Neural crest cell (in vitro differentiated cells): ENCODE measurements around the gene ARHGAP6. TPM values are rescaled to one million over a fixed set of nuclear protein-coding genes. Genes with fewer than 3 reads are reported as not detected.

Source experiments
- DNase-seq: peaks from one replicate; pipeline ENCODE4 v3.0.0; 2021; ENCODE audit warnings: low read depth, mixed read lengths, low spot score
- H3K27ac Mint-ChIP-seq: one replicate; pipeline ENCODE4 v1.8.0; 2021; ENCODE audit warnings: mild to moderate bottlenecking, mixed read lengths; ENCODE audit not compliant: unreplicated experiment
- H3K27me3 Mint-ChIP-seq: 2 replicates; pipeline ENCODE4 v1.8.0; 2021; ENCODE audit warnings: low read depth, mild to moderate bottlenecking, mixed read lengths
- H3K36me3 Mint-ChIP-seq: 2 replicates; pipeline ENCODE4 v1.8.0; 2021; ENCODE audit warnings: low read depth, mild to moderate bottlenecking, mixed read lengths
- H3K4me1 Mint-ChIP-seq: 2 replicates; pipeline ENCODE4 v1.8.0; 2021; ENCODE audit warnings: mixed read lengths
- H3K4me3 Mint-ChIP-seq: one replicate; pipeline ENCODE4 v1.8.0; 2021; ENCODE audit warnings: mild to moderate bottlenecking, mixed read lengths
- H3K9me3 Mint-ChIP-seq: 2 replicates; pipeline ENCODE4 v1.8.0; 2021; ENCODE audit warnings: mixed read lengths
- total RNA-seq: library from RNA; stranded (reverse); gene quantifications from 2 replicates; pipeline ENCODE4 v1.2.1, GENCODE V29; 2021
- TF ChIP-seq, protein P1 (sequence below): fragments of 200-600 bp; sonication (generic); conservative IDR thresholded peaks from 2 replicates; pipeline ENCODE4 v1.5.0; 2021; ENCODE audit warnings: antibody characterized with exemption, mild to moderate bottlenecking

Gene ARHGAP6
- total RNA-seq, 1 donor from 2014 or later = 2.7 TPM

DNA sequence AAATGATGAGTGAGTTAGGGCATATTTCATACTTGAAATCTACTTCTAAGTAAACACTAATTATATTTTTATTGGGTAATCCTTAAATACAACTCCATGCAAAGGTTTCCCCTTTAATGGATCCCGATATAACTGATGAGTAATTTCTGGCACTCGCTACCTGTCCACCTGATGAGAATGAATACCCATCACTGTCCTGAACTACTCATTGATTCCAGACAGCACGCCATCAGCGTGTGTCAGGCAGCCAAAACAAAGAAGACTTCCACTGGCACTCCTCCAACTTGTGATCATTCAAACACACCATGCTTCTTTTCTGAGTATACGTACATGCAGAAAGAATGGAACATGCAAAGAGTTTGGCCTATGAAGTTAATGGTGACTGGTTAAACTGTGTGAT, 485.1 kb downstream of the ARHGAP6 start:
- Mint-ChIP-seq H3K9me3 (peaks cover 3% of the 10 kb centered on the region), H3K27me3 (no peaks in the 10 kb centered on the region), H3K36me3 (no peaks in the 10 kb centered on the region), H3K27ac (no peak overlapping the region), H3K4me3 (no peak overlapping the region), H3K4me1 (no peaks in the 10 kb centered on the region)
- TF ChIP-seq, protein P1, sequence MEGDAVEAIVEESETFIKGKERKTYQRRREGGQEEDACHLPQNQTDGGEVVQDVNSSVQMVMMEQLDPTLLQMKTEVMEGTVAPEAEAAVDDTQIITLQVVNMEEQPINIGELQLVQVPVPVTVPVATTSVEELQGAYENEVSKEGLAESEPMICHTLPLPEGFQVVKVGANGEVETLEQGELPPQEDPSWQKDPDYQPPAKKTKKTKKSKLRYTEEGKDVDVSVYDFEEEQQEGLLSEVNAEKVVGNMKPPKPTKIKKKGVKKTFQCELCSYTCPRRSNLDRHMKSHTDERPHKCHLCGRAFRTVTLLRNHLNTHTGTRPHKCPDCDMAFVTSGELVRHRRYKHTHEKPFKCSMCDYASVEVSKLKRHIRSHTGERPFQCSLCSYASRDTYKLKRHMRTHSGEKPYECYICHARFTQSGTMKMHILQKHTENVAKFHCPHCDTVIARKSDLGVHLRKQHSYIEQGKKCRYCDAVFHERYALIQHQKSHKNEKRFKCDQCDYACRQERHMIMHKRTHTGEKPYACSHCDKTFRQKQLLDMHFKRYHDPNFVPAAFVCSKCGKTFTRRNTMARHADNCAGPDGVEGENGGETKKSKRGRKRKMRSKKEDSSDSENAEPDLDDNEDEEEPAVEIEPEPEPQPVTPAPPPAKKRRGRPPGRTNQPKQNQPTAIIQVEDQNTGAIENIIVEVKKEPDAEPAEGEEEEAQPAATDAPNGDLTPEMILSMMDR = no peak
- no peak for DNase-seq

DNA sequence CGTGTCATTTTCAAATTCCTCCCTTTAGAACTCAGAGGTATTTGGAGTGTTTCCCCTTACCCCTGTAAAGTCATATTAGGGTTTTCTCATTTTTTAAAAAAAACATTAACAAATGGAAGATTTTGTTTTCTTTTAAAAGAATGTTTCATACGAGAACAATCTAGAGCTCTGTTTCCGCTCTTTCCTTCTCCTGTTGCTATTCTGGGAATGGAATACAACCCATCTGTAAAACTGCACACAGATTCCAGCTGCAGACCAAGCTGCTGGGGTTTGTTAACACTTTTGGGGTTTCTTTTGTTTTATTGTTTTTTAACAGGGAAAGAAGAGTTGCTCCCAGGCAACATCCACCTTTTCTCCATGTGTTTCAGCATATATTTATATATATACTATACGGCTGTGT, 493.3 kb downstream of the ARHGAP6 start:
- no peak for DNase-seq
- Mint-ChIP-seq H3K4me3 (no peak overlapping the region), H3K27ac (no peak overlapping the region), H3K27me3 (no peaks in the 10 kb centered on the region), H3K4me1 (no peaks in the 10 kb centered on the region), H3K9me3 (peaks cover 8% of the 10 kb centered on the region), H3K36me3 (peaks cover 9% of the 10 kb centered on the region)
- TF ChIP-seq, protein P1 = no peak

DNA sequence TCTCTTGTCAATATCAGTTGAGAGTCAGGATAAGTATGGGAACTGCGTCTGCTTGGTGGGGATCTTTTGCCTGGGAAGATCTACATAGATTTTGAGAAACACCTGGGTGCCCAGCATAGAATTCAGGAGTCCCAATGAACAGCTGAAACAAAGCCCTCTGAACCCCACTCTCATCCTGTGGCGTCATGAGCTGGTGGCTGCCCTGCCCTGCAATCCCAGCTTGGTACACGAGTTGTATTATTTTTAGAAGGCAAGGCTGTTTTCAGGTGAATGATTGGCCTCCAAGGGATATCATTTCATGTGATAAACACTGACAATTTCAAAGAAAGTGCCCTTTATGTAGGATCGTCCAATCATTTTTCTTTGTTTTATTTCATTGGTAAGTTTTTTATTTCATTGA, 493.8 kb downstream of the ARHGAP6 start:
- H3K27ac Mint-ChIP-seq = no peak overlapping the region
- H3K9me3 Mint-ChIP-seq = peaks cover 12% of the 10 kb centered on the region
- H3K4me1 Mint-ChIP-seq = no peaks in the 10 kb centered on the region
- DNase-seq = no peak
- H3K27me3 Mint-ChIP-seq = no peaks in the 10 kb centered on the region
- peaks cover 14% of the 10 kb centered on the region for H3K36me3 Mint-ChIP-seq
- no peak overlapping the region for H3K4me3 Mint-ChIP-seq
- TF ChIP-seq, protein P1 = no peak

DNA sequence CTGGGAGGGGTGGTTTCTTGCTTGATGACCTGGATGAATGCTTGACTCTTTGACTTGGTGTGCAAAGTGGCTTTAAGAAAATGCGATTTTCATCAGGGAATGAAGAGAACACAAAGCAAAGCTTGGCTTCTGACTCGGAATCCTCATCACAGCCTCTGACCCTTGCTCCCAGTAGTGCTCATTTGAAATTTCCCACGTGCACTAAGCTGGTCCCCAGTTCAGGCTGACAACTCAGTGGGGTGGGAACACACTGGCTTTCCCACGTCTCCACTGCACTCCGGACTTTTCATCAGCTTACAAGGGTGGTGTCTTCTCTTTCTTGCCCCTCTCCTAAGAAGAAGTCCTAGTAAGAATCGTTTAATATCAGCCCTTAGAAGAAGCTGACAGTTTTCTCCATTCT, 501.3 kb downstream of the ARHGAP6 start:
- no peak overlapping the region for H3K4me3 Mint-ChIP-seq
- no peaks in the 10 kb centered on the region for H3K4me1 Mint-ChIP-seq
- peaks cover 6% of the 10 kb centered on the region for H3K36me3 Mint-ChIP-seq
- TF ChIP-seq, protein P1 = no peak
- no peaks in the 10 kb centered on the region for H3K27me3 Mint-ChIP-seq
- H3K27ac Mint-ChIP-seq = no peak overlapping the region
- DNase-seq = no peak
- peaks cover 7% of the 10 kb centered on the region for H3K9me3 Mint-ChIP-seq

DNA sequence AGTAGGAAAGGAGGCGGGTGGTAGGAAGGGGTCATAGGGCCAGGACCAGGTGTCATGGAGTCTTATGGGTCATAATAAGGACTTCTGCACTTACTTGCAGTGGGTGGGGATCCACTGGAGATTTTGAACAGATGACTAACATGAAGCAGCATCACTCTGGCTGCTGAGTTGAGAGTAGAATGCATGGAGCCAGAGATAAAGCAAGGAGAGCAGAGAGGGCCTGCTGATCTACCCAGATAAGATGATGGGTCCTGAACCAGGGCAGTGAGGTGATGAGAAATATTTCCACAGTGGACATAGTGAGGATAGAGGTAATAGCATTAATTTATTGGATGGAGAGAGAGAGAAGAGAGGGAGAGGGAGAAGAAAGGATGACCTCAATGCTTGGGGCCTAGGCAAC, 506.6 kb downstream of the ARHGAP6 start:
- H3K27me3 Mint-ChIP-seq = no peaks in the 10 kb centered on the region
- no peaks in the 10 kb centered on the region for H3K4me1 Mint-ChIP-seq
- TF ChIP-seq, protein P1 = no peak

More for the DNA sequence above, 506.6 kb downstream of the ARHGAP6 start:
- H3K36me3 Mint-ChIP-seq = no peaks in the 10 kb centered on the region
- no peak overlapping the region for H3K4me3 Mint-ChIP-seq
- peaks cover 1% of the 10 kb centered on the region for H3K9me3 Mint-ChIP-seq
- no peak overlapping the region for H3K27ac Mint-ChIP-seq
- DNase-seq = no peak
